ENCODE measurements around the gene BANF1.

- TF ChIP-seq ZNF8 (CRISPR knock-in tag; IDR thresholded peaks at IDR 0.05): no peak
- no peak for TF ChIP-seq BACH2 (CRISPR knock-in tag; IDR thresholded peaks at IDR 0.05; ENCODE audit: borderline replicate concordance)
- no peak for TF ChIP-seq ZFP3 (CRISPR knock-in tag; IDR thresholded peaks at IDR 0.05)
- TF ChIP-seq ESRRG (CRISPR knock-in tag; IDR thresholded peaks at IDR 0.05): no peak
- no peak for TF ChIP-seq CSRNP3 (CRISPR knock-in tag; IDR thresholded peaks at IDR 0.05)
These were observed 4.9 kb downstream of the BANF1 start for GRCh38 chr11:66007201-66007634.
